KMS-11 (cell line): ENCODE data around the gene ENOSF1.

Experiments used
- H2AFZ ChIP-seq: fragments of 200-600 bp; sonication (generic); 2 replicates; pipeline ENCODE4 v1.6.1; 2016; ENCODE audit warnings: antibody characterized with exemption, mixed run types, low read depth
- H3K27ac ChIP-seq: fragments of 200-600 bp; sonication (generic); 2 replicates; pipeline ENCODE4 v1.6.1; 2016; ENCODE audit warnings: mild to moderate bottlenecking, mixed run types
- H3K27me3 ChIP-seq: fragments of 200-600 bp; sonication (generic); 2 replicates; pipeline ENCODE4 v1.6.1; 2017; ENCODE audit warnings: mild to moderate bottlenecking, low read depth, mixed run types, moderate library complexity; ENCODE audit not compliant: insufficient read depth
- H3K36me3 ChIP-seq: fragments of 200-600 bp; sonication (generic); 2 replicates; pipeline ENCODE4 v1.6.1; 2017; ENCODE audit warnings: mild to moderate bottlenecking, mixed run types; ENCODE audit not compliant: insufficient read depth
- H3K4me1 ChIP-seq: fragments of 200-600 bp; sonication (generic); 2 replicates; pipeline ENCODE4 v1.6.1; 2016; ENCODE audit warnings: mild to moderate bottlenecking, low read depth, mixed run types; ENCODE audit not compliant: poor library complexity, severe bottlenecking
- H3K4me2 ChIP-seq: fragments of 200-600 bp; sonication (generic); 2 replicates; pipeline ENCODE4 v1.7.0; 2016; ENCODE audit warnings: mild to moderate bottlenecking, mixed run types
- H3K4me3 ChIP-seq: fragments of 200-600 bp; sonication (generic); IDR thresholded peaks from 2 replicates; pipeline ENCODE4 v1.6.1; 2017; ENCODE audit warnings: low read depth, low read length, mixed read lengths; ENCODE audit not compliant: insufficient read depth
- H3K79me2 ChIP-seq: fragments of 200-600 bp; sonication (generic); 2 replicates; pipeline ENCODE4 v1.6.1; 2016; ENCODE audit warnings: low read depth, mixed run types; ENCODE audit not compliant: insufficient read depth
- H3K9ac ChIP-seq: fragments of 200-600 bp; sonication (generic); 2 replicates; pipeline ENCODE4 v1.6.1; 2016; ENCODE audit warnings: mild to moderate bottlenecking, mixed run types
- H4K20me1 ChIP-seq: fragments of 200-600 bp; sonication (generic); 2 replicates; pipeline ENCODE4 v1.6.1; 2016; ENCODE audit warnings: mild to moderate bottlenecking, mixed run types; ENCODE audit not compliant: insufficient read depth
- CTCF ChIP-seq: fragments of 200-600 bp; sonication (generic); conservative IDR thresholded peaks from 2 replicates; pipeline ENCODE4 v1.6.1; 2017; ENCODE audit warnings: low read depth, mild to moderate bottlenecking, antibody characterized with exemption, low read length, moderate library complexity, mixed read lengths

Gene ENOSF1

DNA sequence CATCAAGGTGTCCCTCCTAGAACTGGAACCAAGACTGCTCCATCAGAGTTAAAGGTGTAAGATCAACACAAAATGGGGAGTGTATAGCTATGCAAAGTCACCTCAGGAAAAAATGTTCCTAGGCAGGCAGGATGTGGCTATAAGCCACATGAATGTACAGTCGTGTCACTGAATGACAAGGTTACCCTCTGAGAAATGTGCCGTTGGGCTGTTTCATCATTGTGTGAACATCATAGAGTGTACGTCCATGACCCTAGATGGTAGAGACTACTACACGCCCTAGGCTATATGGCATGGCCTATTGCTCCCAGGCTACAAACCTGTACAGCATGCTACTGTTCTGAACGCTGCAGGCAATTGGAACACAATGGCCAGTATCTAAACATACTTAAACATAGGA is 30.4 kb downstream of the ENOSF1 start:
- Histone ChIP-seq H3K4me3 (no peak overlapping the region), H3K79me2 (no peaks in the 10 kb centered on the region), H3K4me1 (peaks cover 13% of the 10 kb centered on the region), H3K27me3 (no peaks in the 10 kb centered on the region), H2AFZ (no peak overlapping the region), H3K27ac (no peak overlapping the region), H3K9ac (no peak overlapping the region), H3K36me3 (no peaks in the 10 kb centered on the region), H4K20me1 (no peaks in the 10 kb centered on the region), H3K4me2 (no peak overlapping the region)
- TF ChIP-seq CTCF = no peak

DNA sequence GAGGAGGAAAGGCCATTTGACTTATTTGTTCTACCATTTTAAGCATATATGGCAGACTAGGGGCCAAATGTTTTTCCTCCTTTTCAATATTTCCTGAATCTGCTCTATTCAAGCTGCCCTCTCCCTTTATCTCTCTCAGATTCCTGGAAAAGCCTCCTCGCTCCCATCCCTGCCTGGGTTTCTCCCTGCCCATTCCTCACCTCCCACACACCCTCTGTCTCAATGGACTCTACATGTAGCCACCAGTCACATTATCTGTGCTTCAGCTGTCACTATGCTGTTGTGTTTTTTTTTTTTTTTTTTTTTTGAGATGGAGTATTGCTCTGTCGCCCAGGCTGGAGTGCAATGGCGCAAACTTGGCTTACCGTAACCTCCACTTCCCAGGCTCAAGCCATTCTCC is 32.0 kb downstream of the ENOSF1 start:
- H3K9ac ChIP-seq = no peak overlapping the region
- H3K27me3 ChIP-seq = no peaks in the 10 kb centered on the region
- no peak overlapping the region for H3K4me3 ChIP-seq
- no peak overlapping the region for H3K27ac ChIP-seq
- TF ChIP-seq CTCF = no peak
- no peaks in the 10 kb centered on the region for H3K36me3 ChIP-seq
- H3K79me2 ChIP-seq = no peaks in the 10 kb centered on the region
- H3K4me2 ChIP-seq = no peak overlapping the region
- no peaks in the 10 kb centered on the region for H4K20me1 ChIP-seq
- H3K4me1 ChIP-seq = peaks cover 19% of the 10 kb centered on the region
- no peak overlapping the region for H2AFZ ChIP-seq

DNA sequence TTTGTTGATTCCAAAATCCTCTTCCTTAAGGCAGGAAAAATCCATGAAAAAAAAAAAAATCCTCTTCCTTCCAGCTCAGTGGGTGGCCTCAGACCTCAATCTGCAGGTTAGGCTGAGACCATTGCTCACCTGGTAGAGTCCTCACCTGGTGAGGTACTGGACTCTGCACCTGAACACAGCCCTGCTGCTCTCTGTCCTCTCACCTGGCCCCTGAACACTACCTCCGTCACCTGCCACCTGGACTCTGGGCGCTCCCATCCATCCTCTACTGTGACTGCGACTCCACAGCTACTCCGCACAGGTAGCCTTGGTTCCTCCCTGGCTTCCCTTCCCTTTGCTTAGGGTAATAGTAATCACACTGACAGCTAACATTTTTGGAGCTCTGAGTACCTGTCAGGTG is 32.9 kb downstream of the ENOSF1 start:
- H2AFZ ChIP-seq = no peak overlapping the region
- H3K4me3 ChIP-seq = no peak overlapping the region
- no peak overlapping the region for H3K27ac ChIP-seq
- H3K4me1 ChIP-seq = peaks cover 19% of the 10 kb centered on the region
- no peaks in the 10 kb centered on the region for H3K79me2 ChIP-seq
- no peak for TF ChIP-seq CTCF
- no peaks in the 10 kb centered on the region for H3K36me3 ChIP-seq
- H3K27me3 ChIP-seq = no peaks in the 10 kb centered on the region
- no peaks in the 10 kb centered on the region for H4K20me1 ChIP-seq
- no peak overlapping the region for H3K4me2 ChIP-seq
- no peak overlapping the region for H3K9ac ChIP-seq

- no peaks in the 10 kb centered on the region for H3K27me3 ChIP-seq
- peaks cover 19% of the 10 kb centered on the region for H3K4me1 ChIP-seq
- H4K20me1 ChIP-seq = no peaks in the 10 kb centered on the region
- H3K4me2 ChIP-seq = no peak overlapping the region
- no peak overlapping the region for H3K4me3 ChIP-seq
- no peak for TF ChIP-seq CTCF
- no peak overlapping the region for H3K9ac ChIP-seq
- H3K27ac ChIP-seq = no peak overlapping the region
- no peaks in the 10 kb centered on the region for H3K36me3 ChIP-seq
- H3K79me2 ChIP-seq = no peaks in the 10 kb centered on the region
- H2AFZ ChIP-seq = no peak overlapping the region
Observed at GRCh38 chr18:678482-679182, 33.8 kb downstream of the ENOSF1 start.
